Activated CD4-positive, alpha-beta T cell treated with anti-CD3 and anti-CD28 coated beads for 48 hours (primary cell): ENCODE data around the gene PSD2.
A peak's percentile ranks its signal among the peaks of the same experiment; 100 is the strongest.

Experiments used
- DNase-seq: peaks from one replicate; pipeline ENCODE4 v3.0.0-alpha.2; 2020

PSD2 gene

GRCh38 chr5:139763930-139764791 lies 31.4 kb upstream of the PSD2 start:
- DNase-seq, result no peak

DNA sequence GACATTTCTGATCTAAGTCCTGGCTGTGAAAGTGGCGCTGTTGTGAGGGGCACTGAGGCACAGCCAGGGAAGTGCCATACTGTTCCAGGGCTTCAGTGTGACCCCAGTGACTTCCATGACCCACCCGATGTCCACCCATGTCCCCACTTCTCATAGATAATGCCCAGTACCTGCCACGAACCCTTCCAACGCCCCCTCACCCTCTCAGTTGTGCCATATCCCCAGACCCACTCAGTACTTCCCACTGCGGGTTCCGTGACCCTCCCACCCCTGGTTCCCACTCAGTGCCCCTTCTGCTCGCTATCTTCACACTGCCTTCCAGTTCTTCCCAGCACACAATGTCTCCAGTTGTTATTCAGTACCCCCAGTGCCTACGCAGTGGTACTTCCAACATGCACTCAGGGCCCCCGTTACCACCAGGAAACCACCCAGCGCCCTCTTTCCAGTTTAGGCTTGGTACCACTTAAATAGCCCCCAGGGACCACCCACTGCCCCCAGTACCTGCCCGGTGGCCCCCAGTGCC lies 30.7 kb upstream of the PSD2 start:
- no peak for DNase-seq

DNA sequence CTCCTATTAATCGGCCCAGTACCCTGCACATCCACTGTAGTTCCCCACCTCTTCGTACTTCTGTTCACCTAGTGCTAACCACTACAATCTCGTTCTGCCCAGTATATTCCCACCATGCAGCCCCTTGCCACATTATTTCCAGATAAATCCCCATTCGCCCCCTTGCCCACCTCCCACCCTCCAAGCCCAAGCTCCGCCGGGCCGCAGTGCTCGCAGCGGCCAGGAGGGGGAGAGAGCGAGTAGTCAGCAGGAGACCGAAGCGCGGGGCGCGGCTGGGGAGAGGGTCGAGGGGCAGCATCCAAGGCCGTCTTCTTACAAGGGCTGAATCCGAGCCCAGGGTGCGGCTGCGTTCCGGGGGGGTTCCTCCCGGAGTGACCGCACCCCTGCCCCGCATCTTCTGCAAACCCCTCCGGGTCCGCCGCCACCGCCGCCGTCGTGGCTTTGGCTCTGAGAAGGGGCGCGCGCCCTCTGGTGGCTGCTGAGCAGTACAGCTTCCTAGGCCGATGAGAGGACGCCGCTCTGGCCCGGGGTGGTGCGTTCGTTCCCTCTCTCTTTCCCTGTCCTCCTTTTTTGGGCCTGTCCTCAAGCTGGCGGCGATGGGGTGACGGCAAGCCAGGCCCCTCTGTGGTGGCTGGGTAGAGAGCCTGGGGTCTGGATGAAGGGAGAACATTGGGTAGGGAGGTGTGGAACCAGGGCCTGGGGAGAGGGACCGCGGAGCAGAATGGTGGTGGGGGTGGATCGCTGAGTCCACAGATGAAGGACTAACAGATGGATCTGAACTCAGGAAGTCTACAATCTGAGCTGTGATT lies 30.0 kb upstream of the PSD2 start:
- DNase-seq, result peak; percentile 86

GRCh38 chr5:139767960-139768359 lies 27.6 kb upstream of the PSD2 start:
- DNase-seq, result no peak

DNA sequence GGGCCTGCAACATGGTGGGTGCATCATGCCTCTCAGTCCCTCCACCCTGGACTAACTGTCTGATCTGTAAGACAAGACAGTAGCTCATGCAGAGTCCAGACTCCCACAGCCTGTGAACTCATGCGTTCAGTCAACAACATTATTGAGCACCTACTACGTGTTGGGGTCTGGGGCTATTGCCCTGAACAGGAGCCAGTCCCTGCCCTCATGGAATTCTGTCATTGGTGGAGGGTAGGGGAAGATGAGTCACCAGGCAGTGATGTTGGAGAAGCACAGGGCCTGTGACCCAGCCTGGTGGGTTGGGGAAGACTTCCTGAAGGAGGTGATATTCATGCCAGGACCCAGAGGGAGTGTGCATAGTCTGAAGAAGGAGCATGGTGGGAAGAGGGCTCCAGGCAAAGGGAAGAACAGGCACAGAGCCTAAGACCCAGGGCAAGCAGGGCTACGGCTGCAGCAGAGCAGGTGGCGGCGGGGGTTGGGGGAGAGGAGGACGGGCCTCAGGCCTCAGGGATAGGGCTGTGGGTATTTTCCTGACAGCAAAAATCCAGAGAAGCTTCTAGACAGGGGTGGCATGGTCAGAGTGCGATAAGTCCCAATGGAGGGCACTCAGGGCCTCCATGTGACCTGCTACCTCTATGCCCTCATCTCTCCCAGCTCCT lies 26.7 kb upstream of the PSD2 start:
- DNase-seq, result no peak

GRCh38 chr5:139769477-139769876 lies 26.1 kb upstream of the PSD2 start:
- no peak for DNase-seq

GRCh38 chr5:139770722-139771121 lies 24.9 kb upstream of the PSD2 start:
- DNase-seq, result no peak

DNA sequence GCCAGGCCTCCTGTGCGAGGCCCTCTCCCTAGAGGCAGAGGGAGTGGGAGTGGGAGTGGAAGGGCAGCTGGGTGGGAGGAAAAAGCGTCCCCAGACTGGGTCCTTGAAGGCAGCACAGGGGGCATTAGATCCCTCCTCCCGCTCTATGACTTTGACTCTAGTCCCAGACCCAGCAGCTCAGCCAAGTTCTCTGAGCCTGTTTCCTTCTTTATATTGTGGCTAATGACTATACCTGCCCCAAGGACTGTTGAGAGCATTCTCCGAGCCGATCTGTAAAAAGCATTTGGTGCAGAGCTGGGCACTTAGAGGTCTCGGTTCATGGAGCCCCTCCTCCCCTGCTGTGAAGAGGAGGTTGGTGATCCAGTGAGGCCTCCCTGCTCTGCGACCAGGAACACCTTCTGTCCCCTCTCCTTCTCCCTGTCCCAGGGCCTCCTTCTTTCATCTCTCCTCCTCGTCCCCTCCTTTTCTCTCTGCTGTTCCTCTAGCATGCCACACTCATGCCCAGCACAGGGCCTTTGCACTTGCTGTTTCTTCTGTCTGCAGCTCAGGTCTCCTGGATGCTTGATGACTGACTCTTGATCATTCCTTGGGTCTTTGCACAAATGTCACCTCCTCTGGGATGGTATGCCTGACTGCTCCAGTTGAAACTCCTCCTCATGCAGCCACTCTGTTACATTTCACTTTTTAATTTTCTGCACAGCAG lies 23.4 kb upstream of the PSD2 start:
- no peak for DNase-seq

DNA sequence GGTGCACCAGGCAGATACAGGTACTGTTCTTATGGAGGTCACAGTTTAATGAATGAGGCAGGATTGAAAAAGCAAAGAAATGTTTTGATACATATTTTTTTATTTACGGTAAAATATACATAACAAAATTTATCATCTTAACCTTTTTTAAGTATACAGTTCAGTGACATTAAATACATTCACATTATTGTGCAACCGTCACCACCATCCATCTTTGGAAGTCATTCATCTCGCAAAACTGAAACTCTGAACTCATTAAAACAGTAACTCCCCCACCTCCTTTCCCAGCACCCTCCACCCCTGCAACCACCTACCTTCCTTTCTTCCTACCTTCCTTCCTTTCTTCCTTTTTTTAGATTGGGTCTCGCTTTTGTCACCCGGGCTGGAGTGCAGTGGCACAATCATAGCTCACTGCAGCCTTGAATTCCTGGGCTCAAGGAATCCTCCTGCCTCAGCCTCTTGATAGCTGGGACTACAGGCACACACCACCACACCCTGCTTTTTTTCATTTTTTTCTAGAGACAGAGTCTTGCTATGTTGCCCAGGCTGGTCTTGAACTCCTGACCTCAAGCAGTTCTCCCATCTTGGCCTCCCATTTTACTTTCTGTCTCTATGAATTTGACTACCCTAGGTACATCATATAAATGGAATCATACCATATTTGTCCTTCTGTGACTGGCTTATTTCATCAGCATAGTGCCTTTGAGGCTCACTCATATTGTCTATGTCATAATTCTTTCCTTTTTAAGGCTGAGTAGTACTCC lies 22.5 kb upstream of the PSD2 start:
- no peak for DNase-seq

GRCh38 chr5:139774980-139775661 lies 20.5 kb upstream of the PSD2 start:
- peak; percentile 90 for DNase-seq

GRCh38 chr5:139775872-139776271 lies 19.7 kb upstream of the PSD2 start:
- DNase-seq, result no peak

DNA sequence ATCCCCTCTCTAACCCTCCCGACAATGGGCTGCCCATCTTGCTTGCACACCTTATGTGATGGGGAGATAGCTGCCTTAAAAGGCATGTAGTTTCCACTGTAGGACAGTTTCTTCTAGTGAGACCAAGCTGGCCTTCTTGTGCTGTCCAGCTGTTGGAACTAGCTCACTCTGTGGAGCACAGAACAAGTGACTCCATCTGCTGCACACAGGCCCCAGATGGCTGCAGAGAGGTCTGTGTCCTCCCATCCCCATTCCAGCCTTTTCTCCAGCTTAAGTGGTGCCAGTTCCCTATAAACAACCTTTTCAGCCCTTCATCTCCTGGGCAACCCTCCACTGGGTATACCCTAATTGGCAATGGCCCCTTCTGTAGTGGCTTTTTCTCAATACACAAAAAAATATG lies 18.7 kb upstream of the PSD2 start:
- no peak for DNase-seq

DNA sequence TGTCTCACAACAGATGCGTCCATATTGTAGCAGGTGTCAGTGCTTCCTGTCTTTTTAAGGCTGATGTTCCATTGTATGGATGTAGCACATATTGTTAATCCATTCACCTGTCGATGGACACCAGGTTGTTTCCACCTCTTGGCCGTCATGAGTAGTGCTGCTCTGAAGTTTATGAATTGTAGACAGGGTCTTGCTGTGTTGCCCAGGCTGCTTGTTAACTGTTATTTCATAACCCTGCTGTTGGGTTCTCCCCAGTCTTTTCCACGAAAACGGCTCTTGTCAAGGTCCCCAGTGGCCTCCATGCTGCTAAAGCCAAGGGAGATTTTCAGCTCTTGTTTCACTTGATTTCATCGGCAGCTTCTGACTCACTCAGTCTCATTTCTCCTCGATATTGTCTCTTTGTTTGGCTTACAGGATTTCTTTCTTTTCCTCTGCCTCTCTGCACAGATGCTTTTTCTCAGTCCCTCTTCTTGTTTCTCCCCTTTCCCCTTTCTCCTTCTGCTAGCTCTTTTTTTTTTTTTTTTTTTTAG lies 12.1 kb upstream of the PSD2 start:
- DNase-seq, result no peak

GRCh38 chr5:139784488-139784887 lies 11.1 kb upstream of the PSD2 start:
- DNase-seq, result no peak

DNA sequence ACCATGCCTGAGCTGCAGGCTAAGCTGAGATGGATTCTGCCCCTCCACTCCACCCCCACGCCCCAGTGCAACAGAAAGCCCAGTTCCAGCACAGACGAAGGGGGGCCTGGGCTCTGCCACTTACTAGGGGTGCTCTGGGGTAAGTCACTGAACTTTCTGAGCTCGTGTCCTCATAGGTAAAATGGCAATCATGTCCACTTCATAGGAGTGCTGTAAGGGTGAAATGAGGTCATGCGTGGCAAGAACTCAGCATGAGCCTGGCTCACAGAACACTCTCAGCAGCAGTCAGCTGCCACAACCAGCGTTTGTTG lies 8.4 kb upstream of the PSD2 start:
- no peak for DNase-seq

DNA sequence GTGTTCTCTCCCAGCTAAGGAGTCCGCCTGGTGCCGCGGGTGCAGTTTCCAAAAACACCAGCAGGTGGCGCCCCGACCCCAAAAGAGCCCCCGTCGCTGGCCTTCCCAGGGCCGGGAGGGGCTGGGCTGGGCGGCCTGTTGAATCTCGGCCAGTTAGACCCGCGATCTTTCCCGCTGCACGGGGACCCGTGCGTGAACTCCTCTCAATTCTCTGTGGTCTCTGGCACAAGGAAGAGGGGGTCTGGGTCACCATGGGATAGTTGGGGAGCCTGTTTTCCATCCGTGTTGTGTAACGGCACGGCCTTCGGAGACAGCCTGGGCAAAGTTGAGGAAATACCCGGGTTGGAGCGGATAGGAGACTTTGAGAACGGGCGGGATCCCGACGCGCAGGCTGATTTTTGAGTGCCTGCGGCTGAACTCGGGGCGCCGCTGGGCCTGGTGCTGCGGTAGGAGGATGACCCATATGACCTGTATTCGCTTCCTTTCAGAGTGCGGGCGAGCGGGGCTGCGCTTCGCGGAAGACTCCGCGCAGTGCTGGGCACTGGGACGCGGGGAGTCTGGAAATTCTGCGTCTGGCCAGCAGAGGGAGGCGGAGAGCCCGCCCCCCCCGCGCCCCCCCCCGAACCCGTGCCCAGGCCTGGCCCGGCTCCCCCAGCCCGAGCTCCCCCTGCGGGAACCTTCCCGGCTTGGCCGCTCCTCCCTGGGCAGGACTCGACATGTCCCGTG lies 7.9 kb upstream of the PSD2 start:
- peak; percentile 91 for DNase-seq

DNA sequence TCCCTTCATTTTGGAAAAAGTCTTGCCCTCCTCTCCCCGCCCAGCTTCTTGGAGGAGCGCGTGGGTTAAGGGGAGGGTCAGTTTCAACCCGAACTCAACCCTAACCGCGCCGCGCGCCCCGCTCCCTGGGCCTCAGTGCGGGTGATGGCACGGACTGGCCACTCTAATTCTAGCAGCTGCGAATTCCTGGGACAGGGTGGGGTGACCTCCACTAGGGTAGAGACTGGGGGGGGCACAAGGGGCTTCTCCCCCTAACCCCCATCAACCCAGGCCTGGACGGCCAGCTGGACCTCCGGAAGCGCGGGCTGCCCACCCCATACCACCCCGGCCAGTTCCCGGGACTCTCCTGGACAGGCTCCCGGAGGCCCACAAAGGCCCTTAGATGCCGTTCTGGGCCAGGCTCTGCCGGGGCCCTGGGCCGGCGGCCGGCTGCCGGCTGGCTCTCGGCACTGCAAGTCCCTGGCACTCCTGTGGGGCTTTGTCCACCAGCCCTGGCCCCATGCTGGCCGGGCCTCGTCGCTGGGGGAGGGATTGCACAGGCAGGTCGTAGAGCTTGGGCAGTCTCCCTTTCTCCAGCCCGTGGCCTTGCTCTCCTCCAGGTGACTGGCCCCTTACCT lies 7.2 kb upstream of the PSD2 start:
- no peak for DNase-seq

- DNase-seq, result no peak
These were observed 6.3 kb upstream of the PSD2 start for GRCh38 chr5:139789116-139789844.

GRCh38 chr5:139789845-139790189 lies 5.8 kb upstream of the PSD2 start:
- no peak for DNase-seq

DNA sequence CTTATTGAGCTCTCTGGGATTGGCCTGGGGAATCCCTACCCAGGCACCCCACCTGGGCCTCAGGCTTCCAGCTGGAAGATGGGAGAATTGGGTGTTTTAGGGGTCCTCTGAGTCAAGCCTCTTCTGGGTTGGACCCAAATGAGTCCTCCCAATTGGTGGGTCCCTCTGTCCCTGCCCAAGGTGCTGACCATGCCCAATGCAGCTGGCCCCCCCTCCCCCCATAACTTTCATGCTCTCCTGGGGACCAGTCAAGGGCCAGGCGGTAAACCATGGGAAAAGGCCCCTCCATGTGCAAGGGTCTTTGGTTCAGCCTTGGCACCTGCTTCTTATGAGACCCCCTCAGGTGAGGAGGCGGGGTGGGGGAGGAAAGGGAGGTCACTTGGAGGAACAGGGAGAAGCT lies 3.4 kb upstream of the PSD2 start:
- no peak for DNase-seq
